Hematopoietic multipotent progenitor cell (in vitro differentiated cells): Measurements from ENCODE around the gene F13A1. TPM values are rescaled to one million over a fixed set of nuclear protein-coding genes. Genes with fewer than 3 reads are reported as not detected.

Experiments
- DNase-seq, 3 donors: peaks; one replicate each; pipeline ENCODE4 v3.0.0-alpha.2; 2011 to 2015; ENCODE audit warnings: low read depth in 2 of 3, low spot score in 2 of 3
- total RNA-seq: library from RNA; depleted of rRNA; stranded (reverse); fragments of >200 nt; gene quantifications from one replicate; pipeline ENCODE4 v1.2.3, GENCODE V29; 2012

F13A1 gene
- total RNA-seq, 1 donor: 5.9 TPM

DNA sequence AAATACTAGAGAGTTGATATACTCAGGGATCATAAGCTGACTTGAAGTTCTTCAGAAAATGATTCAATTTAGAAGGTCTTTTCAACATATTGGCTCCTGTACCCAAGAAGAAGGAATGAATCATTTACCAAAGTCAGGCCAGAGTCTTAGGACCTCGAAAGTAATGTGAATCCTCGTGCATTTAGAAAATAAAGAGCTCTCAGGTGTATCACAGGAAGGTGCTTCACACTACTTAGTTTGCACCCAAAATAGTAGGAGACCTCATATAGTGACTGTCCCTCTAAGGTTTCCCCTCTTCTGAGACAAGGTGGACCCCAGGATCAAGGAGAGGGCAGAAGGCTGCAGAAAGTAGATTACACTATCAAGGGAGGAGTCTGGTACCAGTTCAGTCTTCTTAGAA, 71.8 kb downstream of the F13A1 start:
- no peak for DNase-seq

DNA sequence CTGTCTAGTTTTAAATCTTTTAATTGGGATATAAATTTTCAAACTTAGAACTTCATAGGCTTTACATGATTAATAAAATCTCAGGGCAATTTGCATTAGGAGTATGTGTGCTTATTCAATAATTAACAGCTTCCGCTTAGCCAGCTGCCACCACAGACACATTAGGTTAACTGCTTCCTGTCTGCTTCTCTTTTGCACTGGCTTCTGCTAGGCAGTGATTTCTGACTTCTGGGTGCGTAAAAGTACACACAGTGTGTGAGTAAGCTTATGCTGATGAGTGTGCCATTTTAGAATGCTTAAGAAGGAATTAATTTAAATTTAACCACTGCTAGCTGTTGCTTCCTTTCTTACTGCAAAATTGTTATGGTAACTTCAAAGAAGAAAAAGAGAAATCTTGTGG, 73.9 kb downstream of the F13A1 start:
- DNase-seq: peak in 2 of 3 donors; percentile 4 to 46

DNA sequence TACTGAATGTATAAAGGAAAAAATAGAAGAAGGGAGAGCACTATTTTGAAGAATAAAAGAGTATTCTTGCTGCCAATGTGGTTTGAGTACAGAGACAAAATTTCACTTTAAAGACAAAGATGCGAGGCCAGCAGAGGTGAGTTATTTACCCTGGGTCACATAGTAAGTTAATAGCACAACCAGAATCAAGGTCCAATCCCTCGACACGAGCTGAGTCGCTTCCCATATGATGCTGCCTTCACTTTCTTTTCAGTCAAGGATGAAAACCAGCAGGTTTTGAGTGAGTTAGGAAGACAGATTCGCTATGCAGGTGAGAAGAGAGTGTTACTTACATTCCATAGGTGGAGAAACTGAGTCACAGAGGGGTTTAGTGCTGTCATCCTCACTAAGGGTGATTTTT, 75.8 kb downstream of the F13A1 start:
- no peak for DNase-seq

DNA sequence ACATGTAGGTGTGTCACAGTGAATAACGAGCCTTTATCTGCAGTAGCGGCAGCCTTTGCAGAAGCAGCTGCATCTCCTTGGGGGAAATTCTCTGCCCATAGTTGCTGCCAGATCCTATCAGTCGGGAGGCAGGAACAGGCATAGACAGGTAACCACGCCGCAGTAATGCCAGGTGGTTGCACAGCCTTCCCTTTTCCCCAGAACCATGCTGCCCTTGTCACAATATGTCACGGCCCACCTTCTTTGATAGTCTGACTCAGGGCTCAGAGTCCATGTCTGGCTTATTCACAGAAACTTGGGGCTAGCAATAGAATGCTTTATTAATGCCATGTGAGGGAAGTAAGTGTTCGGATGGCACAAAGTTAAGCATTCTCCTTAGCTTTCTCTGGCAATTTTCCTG, 76.6 kb downstream of the F13A1 start:
- no peak for DNase-seq

DNA sequence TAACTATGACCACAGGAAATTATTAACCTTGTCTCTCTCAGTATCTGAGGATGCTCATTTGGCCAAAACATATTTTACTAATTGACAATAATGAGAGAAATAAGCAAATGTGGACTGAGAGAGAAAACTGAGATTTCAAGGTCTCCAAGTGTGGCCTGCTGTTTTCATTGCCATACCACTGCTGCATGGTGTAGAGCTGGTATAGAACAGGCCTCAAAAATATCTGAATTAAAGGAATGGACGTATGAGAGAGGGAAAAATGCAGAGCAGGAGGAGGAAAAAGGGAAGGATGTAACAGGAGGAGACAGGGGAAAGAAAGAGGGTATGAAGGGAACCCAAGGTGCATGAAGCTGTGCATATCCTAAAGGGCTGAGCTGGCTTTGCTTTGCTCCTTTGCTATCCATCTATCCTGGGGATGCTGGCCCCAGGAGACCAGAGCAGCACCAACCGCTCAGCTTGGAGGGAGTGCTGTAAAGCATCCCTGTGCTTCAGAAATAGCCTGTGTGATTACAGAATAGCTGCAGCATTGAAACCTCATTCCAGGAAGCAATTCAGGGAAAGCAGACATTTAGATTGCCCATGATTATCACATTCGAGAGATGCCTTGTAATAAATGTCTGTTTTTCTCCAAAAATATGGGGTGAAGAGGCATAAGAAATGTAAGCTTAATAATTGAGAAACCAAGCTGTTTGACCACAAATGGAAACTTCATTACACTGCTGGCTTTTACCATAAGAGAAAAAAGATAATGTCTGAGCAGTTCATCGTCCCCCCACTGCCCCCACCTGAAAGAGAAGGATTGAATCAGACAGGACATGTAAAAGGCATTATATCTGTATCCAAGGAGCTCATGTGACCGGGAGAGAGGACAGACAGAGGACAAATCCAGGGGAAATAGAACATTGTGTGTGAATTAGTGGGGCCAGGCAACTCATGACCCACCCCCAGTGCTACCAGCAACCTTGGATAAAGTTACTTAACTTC, 80.6 kb downstream of the F13A1 start:
- DNase-seq: no peak

DNA sequence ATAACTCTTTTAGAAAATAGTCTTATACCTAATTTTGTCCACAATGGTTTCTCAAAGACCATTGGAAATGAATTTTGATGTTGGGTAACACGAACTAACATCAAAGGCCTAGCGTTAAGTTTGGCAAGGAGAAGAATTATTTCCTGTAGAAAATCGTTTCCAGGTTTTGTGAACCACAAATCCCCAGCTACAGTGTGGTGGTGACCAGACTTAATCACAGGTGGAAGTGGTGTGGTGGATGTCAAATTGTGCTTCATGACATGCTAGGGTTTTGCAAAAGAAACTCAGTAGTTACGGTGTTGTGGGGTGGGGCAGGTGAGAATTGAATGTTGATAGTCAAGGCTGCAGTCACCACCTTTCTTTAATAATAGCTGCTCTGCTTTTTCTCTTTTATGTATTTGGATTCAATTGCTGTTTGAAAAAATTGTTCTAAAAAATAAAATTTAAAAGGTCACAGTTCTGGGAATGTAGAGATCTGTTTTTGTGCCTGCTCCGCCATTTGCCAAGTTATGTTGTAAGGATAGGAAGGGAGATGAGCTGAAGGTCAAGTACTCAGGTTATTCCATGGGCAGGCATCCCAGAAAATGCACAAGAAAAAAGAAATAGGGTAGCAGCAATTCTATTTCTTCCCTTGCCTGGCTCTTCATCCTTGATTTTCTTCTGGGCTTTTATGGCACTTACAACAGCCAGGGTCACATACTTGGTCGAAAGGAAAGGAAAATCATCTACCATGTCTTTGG, 83.6 kb downstream of the F13A1 start:
- no peak for DNase-seq

DNA sequence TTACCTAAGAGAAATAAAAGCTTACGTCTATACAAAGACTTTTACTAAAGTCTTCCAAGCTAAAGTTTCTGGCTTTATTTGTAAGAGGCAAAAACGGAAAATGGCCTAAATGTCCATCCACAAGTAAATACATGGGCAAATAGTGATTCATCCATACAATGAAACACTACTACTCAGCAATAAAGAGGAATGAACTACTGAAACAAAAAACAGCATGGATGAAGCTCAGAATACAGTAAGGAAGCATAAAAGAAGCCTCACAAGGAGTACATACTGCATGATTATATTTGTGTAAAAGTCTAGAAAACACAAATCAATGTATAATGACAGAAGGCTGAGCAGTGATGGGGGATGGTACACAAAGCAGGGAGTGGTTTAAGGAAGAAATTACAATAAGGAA, 84.7 kb downstream of the F13A1 start:
- no peak for DNase-seq

DNA sequence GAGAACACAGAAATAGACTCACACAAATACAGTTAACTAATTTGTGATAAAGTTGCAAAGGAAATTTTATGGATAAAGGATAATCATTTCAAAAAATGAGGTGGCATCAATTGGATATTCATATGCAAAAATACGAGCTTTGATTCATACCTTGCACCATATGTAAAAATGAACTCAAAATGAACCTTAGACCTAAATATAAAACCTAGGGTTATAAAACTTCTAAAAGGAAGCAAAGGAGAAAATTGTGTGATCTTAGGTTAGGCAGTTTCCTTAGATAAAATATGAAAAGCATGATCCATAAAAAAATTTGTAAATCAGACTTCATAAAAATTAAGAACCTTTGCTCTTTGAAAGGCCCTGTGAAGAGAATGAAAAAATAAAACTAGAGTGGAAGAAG, 85.5 kb downstream of the F13A1 start:
- DNase-seq: no peak

DNA sequence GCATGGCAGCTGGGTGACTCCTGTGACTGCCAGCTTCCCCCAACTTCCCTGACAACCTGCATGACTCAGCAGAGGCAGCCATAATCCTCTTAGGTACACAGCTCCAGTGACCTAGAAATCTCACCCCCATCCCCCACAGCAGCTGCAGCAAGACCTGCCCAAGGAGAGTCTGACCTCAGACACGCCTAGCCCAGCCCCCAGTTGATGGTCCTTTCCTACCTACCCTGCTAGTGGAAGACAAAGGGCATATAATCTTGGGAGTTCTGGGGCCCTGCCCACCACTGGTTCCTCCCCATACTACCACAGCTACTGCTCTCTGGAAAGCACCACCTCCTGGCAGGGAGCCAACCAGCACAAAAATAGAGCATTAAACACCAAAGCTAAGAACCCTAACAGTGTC, 90.2 kb downstream of the F13A1 start:
- DNase-seq: peak in 1 of 3 donors; percentile 12

DNA sequence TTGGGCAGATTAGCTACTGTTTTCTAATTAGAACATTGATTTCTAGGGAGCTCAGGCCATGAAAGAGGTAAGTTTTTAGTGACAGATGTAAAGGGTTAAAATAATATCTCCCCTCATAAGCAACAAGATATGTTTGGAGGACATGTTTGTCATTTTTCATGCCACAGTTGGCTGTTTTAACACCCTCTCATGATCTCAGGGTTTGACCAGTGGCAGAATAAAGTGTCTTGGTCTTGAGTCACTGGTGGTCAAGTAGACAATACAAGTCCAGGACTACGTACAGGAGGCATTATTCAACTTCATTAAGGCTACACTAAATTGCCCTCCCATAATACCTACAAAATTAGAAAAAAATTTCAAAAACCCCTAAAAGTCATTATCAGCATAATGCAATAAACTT, 92.6 kb downstream of the F13A1 start:
- no peak for DNase-seq

DNA sequence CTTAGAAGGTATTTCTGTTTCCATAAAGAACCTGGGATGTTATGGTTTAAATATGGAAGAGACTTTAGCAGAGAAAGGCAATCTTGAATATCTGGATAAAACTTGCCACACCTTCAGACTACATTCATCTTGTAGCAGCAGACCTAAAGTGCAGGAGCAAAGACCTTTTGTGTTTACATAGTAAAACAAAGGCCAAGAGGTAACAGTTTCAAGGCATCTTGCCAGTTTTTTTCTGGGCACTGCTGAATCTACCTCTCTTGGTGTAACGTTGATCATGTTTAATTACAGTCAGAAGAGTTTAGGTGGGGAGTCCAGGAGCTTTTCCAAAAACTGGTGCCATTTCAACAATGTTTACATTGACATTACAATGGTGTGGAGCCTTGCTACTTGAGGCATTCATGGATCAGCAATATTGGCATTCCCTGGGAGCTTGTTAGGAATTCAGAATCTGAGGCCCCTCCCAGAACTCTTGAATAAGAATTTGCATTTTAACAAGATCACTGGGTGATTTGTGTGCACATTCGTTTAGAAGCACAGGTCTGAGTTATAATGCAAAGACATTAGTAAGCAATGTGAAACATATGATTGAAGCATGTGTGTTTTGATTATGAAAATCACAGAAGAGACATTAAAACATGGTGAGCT, 94.5 kb downstream of the F13A1 start:
- DNase-seq: no peak

DNA sequence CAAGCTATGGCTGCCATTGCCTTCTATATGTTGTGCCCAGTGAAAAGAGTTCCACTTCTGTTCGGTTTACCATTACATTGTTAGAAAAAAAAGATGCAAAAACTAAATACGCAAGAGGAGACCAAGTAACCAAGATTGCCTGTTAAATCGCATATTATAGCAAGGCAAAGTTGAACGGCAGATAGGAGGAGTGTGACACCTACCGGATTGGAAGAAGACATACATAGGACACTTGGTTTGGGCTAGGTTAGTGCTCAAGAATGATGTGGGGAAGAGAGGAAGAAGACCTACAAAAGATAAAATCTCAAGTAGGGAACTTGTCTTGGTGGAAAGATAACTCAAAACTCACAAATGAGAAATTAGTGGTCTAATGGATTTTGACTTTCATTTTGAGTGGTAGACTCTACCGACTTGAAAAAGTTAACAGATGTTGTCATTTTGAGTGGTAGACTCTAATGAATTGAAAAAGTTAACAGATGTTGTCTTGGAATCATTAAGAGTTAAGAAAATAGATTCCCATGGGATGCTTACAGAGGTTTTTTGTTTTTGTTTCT, 95.5 kb downstream of the F13A1 start:
- no peak for DNase-seq

DNA sequence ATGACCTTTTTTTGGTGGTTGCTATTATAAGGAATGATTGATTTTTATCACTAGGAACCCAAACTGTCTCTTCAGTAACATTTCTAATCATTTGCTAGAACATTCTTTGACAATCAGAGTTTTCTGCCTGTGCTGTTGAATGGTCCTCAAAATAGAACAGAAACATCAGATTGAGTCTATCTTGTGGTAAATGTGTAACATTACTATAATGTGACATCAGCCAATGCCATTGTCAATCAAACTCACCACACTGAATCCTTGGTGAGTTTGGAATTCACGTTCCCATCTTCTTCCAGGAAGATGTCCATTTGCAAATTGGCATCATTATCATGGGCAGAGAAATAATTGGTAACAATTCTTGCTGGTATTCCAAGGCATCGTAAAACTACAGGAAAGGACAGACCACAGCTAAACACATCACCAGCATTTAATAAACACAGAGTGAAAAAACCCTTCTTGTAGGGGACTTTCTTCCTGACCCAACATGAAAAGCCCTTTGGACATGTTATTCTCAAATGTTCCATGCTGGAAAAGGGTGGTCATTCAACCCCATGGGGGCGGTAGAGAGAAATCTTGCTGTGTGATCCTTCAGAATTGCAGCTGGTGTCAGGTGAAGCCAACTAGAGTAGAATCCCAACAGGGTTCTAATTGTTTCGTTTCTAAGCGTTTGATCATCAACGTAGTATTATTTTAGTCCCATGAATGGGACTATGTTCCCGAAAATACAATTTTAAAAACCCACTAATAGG, 98.5 kb downstream of the F13A1 start:
- DNase-seq: peak in 1 of 3 donors; percentile 28

DNA sequence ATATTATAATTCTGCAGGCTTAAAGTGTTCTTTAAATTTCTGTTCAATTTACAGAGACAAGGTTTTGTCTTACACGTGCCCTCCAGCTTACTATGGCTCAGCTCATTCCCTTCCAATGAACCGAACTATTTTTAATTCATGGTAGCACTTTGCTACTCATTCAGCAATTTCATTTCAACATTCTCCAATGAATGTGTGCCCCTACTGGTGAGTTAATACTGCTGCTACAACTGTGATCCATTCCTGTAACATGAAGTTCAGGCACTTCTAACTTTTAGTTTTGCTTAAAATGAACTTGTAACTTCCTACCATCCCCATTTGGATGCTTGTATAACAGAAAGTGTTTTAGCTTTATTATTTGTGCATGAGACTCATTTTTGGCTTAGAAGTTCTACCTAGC, 99.7 kb downstream of the F13A1 start:
- DNase-seq: no peak

DNA sequence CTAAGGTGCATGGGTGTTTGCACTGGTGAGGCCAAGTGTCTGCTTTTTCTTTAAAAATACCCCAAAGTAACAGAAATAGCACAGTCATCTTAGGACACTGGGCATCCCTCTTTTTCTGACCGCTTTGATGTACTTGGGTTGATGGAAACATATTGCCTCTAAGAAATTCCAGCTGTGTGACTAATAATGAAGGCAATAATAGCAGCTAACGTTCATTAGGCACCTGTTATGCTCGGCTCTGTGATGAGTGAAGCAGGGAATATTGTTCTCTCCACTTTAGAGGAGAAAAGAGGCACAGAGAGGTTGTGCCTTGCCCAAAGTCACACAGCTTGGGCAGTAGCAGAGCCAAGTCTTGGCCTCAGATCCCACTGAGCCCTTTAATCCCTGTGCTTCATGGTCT, 100.7 kb downstream of the F13A1 start:
- no peak for DNase-seq

DNA sequence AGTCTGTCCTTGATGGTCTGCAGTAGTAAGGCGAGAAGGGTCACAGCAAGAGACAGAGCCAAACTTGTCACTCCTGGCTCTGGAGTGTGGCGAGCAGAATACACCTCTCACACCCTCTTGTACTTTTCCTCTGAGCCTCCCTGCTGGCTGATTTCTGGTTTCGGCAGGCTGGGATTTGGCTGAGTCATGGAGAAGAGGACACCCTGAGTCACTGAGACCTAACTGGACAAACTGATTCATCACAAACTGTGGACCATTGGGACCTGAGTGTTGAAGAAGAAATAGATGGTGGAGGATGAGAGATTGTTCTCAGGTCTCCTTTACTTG, 101.7 kb downstream of the F13A1 start:
- DNase-seq: no peak

DNA sequence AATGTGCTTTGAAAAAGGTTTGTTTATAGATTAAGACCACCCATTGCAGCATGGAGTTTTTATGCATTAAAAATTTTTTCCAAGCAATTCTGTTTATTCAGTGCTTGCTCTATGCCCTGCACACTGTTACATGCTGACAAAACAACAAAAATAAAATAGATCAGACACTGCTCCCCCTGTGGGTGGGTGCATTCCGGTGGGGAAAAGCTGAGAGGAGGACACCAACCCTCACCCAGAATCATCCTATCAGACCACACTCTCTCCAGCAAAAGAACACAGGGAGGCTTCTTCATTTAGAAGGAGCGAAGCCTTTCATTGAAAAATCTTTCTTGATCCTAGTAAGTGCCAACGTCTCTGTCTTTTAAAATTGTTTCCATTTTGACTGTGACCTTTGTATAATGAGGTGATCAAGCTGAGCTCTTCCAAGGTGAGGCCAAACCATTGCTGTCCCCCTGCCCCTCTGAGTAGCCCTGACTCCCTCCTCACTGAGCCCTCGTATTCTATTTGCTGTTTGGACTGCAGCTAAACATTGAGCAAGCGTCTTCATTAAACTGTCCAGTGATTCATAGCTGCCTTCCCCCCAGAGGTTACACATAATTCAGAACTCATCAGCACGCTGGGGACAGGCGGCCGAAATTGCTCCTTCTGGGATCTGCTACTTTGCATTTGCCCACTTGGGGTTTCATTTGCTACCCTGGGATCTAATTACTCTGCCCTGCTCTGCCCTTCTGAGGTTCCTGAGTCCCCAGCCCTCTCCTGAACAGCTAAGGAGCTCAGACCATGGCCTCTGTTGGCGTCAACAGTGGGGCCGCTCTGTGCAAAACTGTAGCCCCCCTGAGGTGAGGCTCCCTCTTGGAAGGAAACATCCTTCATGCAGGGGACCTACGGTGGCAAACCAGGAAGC, 102.4 kb downstream of the F13A1 start:
- no peak for DNase-seq

DNA sequence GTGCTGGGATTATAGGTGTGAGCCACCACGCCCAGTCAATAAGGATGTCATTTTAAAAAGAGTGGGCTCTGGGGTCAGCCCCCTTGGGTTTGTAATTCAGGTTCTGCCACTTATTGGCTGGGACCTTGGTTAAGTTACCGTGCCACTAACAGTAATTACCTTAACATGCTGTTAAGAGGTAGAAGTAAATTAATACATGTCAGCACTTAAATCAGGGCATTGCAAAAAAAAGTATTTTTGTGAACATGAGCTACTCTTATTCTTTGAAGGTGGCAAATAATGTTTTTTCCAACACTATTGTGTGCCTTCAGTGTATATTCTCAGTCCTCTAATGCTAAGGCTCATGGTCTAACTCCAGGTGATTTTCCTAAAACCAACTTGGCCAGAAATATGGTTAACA, 109.5 kb downstream of the F13A1 start:
- no peak for DNase-seq

DNA sequence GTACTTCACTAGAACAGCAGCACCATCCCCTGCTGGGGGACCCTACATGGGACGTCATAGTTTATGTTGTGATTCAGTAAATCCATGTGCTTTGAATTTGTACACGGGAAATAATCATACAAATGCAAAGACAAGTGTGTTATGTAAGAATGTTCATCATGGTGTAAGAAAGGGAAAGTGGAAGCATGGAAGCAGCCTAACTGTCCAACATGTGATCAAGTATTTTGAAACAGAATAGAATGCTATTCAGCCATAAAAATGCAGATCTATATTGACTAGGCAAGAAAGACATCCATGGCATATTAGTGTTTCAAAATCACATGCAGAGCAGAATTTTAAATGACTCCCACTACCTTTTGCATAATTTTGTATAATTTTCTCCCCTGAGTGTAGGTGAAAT, 117.6 kb downstream of the F13A1 start:
- DNase-seq: no peak

DNA sequence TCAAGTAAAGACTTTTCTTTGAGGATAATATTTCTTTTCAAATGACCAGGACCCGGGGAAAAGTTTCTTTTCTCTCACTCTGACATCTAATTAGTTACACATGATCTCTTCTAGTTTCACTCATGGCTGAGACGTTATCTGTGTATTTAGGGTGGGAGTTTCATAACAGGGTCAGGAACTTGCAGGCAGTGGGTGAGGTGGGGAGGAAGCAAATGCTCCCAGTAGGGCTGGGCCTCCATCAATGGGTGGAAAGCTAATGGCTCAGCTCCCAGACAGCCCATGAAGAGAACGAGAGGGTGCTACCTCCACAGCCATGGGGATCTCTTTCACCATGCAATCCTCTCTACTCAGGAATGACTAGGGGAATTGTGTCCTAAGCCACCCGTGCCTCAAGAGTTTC, 119.3 kb downstream of the F13A1 start:
- DNase-seq: no peak
